Calu3 (cell line): ENCODE data around the gene OLFML3. TPM values are rescaled to one million over a fixed set of nuclear protein-coding genes. Genes with fewer than 3 reads are reported as not detected.

Source experiments
- BruUV-seq: library from RNA; stranded (reverse); fragments of 400-500 nt; replicated peaks from 2 replicates; lab custom pipeline; 2021; lab: Mats Ljungman, UMichigan
- CTCF ChIA-PET: fragments of 300-600 bp; sonication (Branson Sonifier 250); formaldehyde crosslinking; loops from one replicate; lab custom pipeline; 2022; ENCODE audit warnings: antibody characterized with exemption; lab: Charles Lee
- DNase-seq: peaks from one replicate; pipeline ENCODE4 v3.0.0; 2022
- H3K27ac Mint-ChIP-seq: one replicate; pipeline ENCODE4 v1.8.0; 2022; ENCODE audit warnings: mixed read lengths; ENCODE audit not compliant: unreplicated experiment
- H3K27me3 Mint-ChIP-seq: one replicate; pipeline ENCODE4 v1.8.0; 2022; ENCODE audit warnings: mixed read lengths; ENCODE audit not compliant: unreplicated experiment
- H3K36me3 Mint-ChIP-seq: one replicate; pipeline ENCODE4 v1.8.0; 2022; ENCODE audit warnings: mild to moderate bottlenecking, moderate library complexity, mixed read lengths; ENCODE audit not compliant: insufficient read depth, unreplicated experiment
- H3K4me1 Mint-ChIP-seq: one replicate; pipeline ENCODE4 v1.8.0; 2022; ENCODE audit warnings: mild to moderate bottlenecking, low read depth, mixed read lengths; ENCODE audit not compliant: unreplicated experiment
- H3K4me3 Mint-ChIP-seq: one replicate; pipeline ENCODE4 v1.8.0; 2022; ENCODE audit warnings: mild to moderate bottlenecking, low read depth, moderate library complexity, mixed read lengths; ENCODE audit not compliant: unreplicated experiment
- H3K9me3 Mint-ChIP-seq: one replicate; pipeline ENCODE4 v1.8.0; 2022; ENCODE audit warnings: low read depth, mixed read lengths; ENCODE audit not compliant: unreplicated experiment
- CTCF ChIP-seq: fragments of 200-600 bp; IDR thresholded peaks from one replicate; pipeline ENCODE4 v1.8.0; 2022; ENCODE audit warnings: antibody characterized with exemption; ENCODE audit not compliant: unreplicated experiment
- intact Hi-C: fragments of 100-400 bp; cut with micrococcal nuclease; formaldehyde crosslinking; loops from one replicate; pipeline ENCODE4 v1.10.0; 2022; ENCODE audit not compliant: unreplicated experiment
- total RNA-seq: library from RNA; stranded (reverse); gene quantifications from 2 replicates; pipeline ENCODE4 v1.2.3, GENCODE V29; 2022

OLFML3 gene
- total RNA-seq, 1 experiment from 2014 or later: not detected

DNA sequence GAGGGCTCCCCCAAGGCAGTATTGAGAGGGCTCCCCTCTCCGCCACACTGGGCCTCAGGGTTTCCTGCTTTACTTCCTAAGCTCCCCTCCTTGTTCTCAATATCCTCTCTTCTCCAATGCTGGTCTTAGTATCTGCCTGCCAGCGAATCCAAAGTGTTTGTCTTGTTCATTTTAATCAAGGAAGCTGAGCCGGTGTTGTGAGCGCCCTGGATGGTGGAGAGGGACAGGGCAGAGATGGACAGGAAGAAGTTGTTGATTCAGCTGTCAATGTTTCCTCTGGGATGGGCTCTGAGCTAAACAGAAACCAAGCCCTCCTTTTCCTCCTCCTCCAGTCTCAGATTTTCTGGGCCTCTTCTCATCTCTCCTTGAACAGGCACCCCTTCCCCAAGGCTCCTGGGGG lies 5.4 kb downstream of the OLFML3 start:
- no peaks in the 10 kb centered on the region for H3K4me1 Mint-ChIP-seq
- no peak overlapping the region for H3K27ac Mint-ChIP-seq
- CTCF ChIA-PET: no interaction called here
- intact Hi-C loops: no loop called here
- DNase-seq: no peak
- H3K27me3 Mint-ChIP-seq: peaks cover 68% of the 10 kb centered on the region
- no peak for TF ChIP-seq CTCF
- H3K9me3 Mint-ChIP-seq: no peaks in the 10 kb centered on the region
- no TSS peak for BruUV-seq
- H3K36me3 Mint-ChIP-seq: no peaks in the 10 kb centered on the region
- no peak overlapping the region for H3K4me3 Mint-ChIP-seq

DNA sequence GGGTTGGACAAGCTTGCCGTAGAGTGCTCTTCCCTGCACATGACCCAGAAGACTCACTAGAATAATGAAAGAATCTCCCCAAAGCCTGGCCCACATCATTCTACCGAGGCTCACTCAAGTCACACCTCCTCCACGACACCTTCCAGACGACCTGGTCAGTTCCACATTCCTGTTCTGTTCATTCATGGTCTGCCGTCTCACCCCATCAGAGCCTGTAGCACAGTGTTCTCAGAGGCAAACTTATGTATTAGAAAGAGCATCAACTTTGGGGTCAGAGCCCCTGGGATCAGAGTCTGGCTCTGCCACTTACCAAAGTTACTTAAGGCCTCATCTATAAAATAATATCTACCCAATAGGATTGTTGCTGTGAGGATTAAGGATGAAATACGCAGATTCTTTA lies 7.5 kb downstream of the OLFML3 start:
- intact Hi-C loops: no loop called here
- Mint-ChIP-seq H3K4me3 (no peak overlapping the region), H3K9me3 (no peaks in the 10 kb centered on the region), H3K27me3 (peaks cover 78% of the 10 kb centered on the region), H3K4me1 (no peaks in the 10 kb centered on the region), H3K27ac (no peak overlapping the region), H3K36me3 (no peaks in the 10 kb centered on the region)
- no peak for TF ChIP-seq CTCF
- DNase-seq: no peak
- CTCF ChIA-PET: no interaction called here
- BruUV-seq: no TSS peak

GRCh38 chr1:113987259-113987658 lies 8.0 kb downstream of the OLFML3 start:
- Mint-ChIP-seq H3K36me3 (no peaks in the 10 kb centered on the region), H3K9me3 (no peaks in the 10 kb centered on the region), H3K27me3 (peaks cover 76% of the 10 kb centered on the region), H3K4me3 (no peak overlapping the region), H3K4me1 (no peaks in the 10 kb centered on the region), H3K27ac (no peak overlapping the region)
- BruUV-seq: no TSS peak
- no peak for DNase-seq
- intact Hi-C loops: no loop called here
- CTCF ChIA-PET: no interaction called here
- TF ChIP-seq CTCF: no peak

- H3K36me3 Mint-ChIP-seq: no peaks in the 10 kb centered on the region
- no peak for DNase-seq
- intact Hi-C loops: no loop called here
- no peak overlapping the region for H3K27ac Mint-ChIP-seq
- H3K4me3 Mint-ChIP-seq: no peak overlapping the region
- no TSS peak for BruUV-seq
- CTCF ChIA-PET: no interaction called here
- H3K27me3 Mint-ChIP-seq: peaks cover 61% of the 10 kb centered on the region
- TF ChIP-seq CTCF: no peak
- H3K9me3 Mint-ChIP-seq: peaks cover 2% of the 10 kb centered on the region
- H3K4me1 Mint-ChIP-seq: no peaks in the 10 kb centered on the region
These were observed 11.3 kb downstream of the OLFML3 start for GRCh38 chr1:113990530-113990929.

DNA sequence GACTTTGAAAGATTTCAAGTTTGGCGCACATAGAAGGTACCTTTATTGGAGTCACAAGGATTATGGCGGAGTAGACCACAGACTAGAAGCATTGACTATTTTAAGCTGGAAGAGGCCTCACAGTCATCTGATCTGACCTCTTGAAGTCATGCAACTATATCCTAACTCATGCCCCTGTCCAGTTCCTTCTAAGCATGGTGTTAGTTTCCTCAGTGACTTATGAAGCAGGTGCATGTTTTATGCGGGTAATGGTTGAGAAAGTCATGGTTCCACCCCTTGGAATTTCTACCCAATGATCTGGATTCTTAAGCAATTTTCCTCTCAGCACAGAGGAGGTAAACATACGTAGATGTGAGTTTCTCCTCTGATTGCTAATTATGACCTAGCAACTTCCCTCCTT lies 11.7 kb downstream of the OLFML3 start:
- no peak for DNase-seq
- Mint-ChIP-seq H3K4me1 (no peaks in the 10 kb centered on the region), H3K27ac (no peak overlapping the region), H3K27me3 (peaks cover 61% of the 10 kb centered on the region), H3K9me3 (peaks cover 3% of the 10 kb centered on the region), H3K36me3 (no peaks in the 10 kb centered on the region), H3K4me3 (no peak overlapping the region)
- intact Hi-C loops: no loop called here
- BruUV-seq: no TSS peak
- CTCF ChIA-PET: no interaction called here
- no peak for TF ChIP-seq CTCF
